ENCODE data around the gene NKX2-2.

DNA sequence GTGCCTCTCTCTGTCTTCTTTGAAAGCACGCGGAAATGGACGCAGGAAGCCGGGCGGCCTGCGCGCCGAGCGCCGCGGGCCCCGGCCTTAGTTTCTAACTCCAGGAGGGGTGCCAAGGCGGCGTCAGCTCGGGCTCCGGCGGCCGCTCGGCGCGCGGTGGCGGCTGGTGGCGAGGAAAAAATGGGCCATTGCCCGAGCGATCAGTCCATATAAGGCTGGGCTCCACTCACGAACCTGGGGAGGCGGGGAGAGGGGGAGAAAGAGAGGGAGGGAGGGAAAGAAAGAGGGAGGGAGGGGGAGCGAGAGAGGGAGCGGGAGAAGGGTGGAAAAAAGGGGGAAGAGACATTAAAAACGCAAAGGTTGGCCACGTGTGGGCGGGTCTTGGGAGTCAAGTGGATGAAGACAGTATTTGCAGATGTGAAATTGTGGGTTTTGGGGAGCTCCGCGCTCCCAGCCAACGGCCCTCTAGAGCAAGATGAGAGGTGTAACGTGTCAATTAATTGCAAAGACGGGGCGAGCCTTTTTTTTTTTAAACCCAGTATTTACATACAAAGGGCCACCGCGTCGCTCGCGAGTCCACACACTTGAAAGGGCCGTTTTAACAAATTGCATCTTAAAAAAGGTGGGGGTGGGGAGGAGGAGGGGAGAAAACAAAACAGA, at the start of gene NKX2-2:
- TF ChIP-seq, protein P1, sequence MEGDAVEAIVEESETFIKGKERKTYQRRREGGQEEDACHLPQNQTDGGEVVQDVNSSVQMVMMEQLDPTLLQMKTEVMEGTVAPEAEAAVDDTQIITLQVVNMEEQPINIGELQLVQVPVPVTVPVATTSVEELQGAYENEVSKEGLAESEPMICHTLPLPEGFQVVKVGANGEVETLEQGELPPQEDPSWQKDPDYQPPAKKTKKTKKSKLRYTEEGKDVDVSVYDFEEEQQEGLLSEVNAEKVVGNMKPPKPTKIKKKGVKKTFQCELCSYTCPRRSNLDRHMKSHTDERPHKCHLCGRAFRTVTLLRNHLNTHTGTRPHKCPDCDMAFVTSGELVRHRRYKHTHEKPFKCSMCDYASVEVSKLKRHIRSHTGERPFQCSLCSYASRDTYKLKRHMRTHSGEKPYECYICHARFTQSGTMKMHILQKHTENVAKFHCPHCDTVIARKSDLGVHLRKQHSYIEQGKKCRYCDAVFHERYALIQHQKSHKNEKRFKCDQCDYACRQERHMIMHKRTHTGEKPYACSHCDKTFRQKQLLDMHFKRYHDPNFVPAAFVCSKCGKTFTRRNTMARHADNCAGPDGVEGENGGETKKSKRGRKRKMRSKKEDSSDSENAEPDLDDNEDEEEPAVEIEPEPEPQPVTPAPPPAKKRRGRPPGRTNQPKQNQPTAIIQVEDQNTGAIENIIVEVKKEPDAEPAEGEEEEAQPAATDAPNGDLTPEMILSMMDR (conservative IDR thresholded peaks at IDR 0.05; ENCODE audit: low read depth, low read length): no peak
- TF ChIP-seq EZH2 (IDR thresholded peaks at IDR 0.05; ENCODE audit: borderline replicate concordance, low read depth, low read length, poor library complexity, severe bottlenecking): no peak
